H9 (cell line): ENCODE results near the gene IL18R1. TPM values are rescaled to one million over a fixed set of nuclear protein-coding genes. Genes with fewer than 3 reads are reported as not detected.

Source experiments
- DNase-seq: peaks from one replicate; pipeline ENCODE4 v3.0.0-alpha.2; 2017
- H2AFZ ChIP-seq: one replicate; pipeline ENCODE4 v1.6.1; 2013; ENCODE audit warnings: mild to moderate bottlenecking, low read length, control low read depth, moderate library complexity
- H2AK5ac ChIP-seq: 2 replicates; pipeline ENCODE4 v1.6.1; 2013; ENCODE audit warnings: low read length, control low read depth, mixed read lengths; ENCODE audit not compliant: insufficient read length
- H2BK120ac ChIP-seq: one replicate; pipeline ENCODE4 v1.6.1; 2013; ENCODE audit warnings: low read depth, mild to moderate bottlenecking, low read length, control low read depth, inconsistent platforms; ENCODE audit not compliant: poor library complexity, severe bottlenecking
- H2BK12ac ChIP-seq: 2 replicates; pipeline ENCODE4 v1.6.1; 2013; ENCODE audit warnings: low read length, control low read depth, mixed read lengths, low read depth; ENCODE audit not compliant: insufficient read length
- H2BK15ac ChIP-seq: 2 replicates; pipeline ENCODE4 v1.6.1; 2013; ENCODE audit warnings: low read depth, low read length, control low read depth
- H2BK20ac ChIP-seq: one replicate; pipeline ENCODE4 v1.6.1; 2013; ENCODE audit warnings: low read depth, mild to moderate bottlenecking, low read length, control low read depth, inconsistent platforms; ENCODE audit not compliant: poor library complexity, severe bottlenecking
- H2BK5ac ChIP-seq: 2 replicates; pipeline ENCODE4 v1.6.1; 2013; ENCODE audit warnings: low read length, control low read depth, mixed read lengths; ENCODE audit not compliant: insufficient read length
- H3K14ac ChIP-seq: 2 replicates; pipeline ENCODE4 v1.6.1; 2013; ENCODE audit warnings: low read length, control low read depth; ENCODE audit not compliant: insufficient read depth
- H3K18ac ChIP-seq: 2 replicates; pipeline ENCODE4 v1.6.1; 2013; ENCODE audit warnings: low read depth, mild to moderate bottlenecking, mixed read lengths, low read length, control low read depth; ENCODE audit not compliant: insufficient read length
- H3K23ac ChIP-seq: 2 replicates; pipeline ENCODE4 v1.6.1; 2013; ENCODE audit warnings: low read length, control low read depth, mixed read lengths, low read depth; ENCODE audit not compliant: insufficient read length
- H3K23me2 ChIP-seq: 2 replicates; pipeline ENCODE4 v1.6.1; 2013; ENCODE audit warnings: low read depth, mild to moderate bottlenecking, mixed read lengths, low read length, control low read depth; ENCODE audit not compliant: insufficient read length, poor library complexity, severe bottlenecking
- H3K27ac ChIP-seq: 2 replicates; pipeline ENCODE4 v1.5.1; 2013; ENCODE audit warnings: low read length, control low read depth, mixed read lengths, low read depth; ENCODE audit not compliant: insufficient read length
- H3K27me3 ChIP-seq: 2 replicates; pipeline ENCODE4 v1.6.1; 2013; ENCODE audit warnings: low read length, control low read depth, inconsistent platforms; ENCODE audit not compliant: insufficient read depth
- H3K4ac ChIP-seq: 2 replicates; pipeline ENCODE4 v1.6.1; 2013; ENCODE audit warnings: low read depth, mild to moderate bottlenecking, control low read depth, inconsistent platforms, low read length, moderate library complexity
- H3K4me1 ChIP-seq: 2 replicates; pipeline ENCODE4 v1.6.1; 2013; ENCODE audit warnings: low read length, control low read depth, inconsistent platforms; ENCODE audit not compliant: insufficient read depth
- H3K4me2 ChIP-seq: 2 replicates; pipeline ENCODE4 v1.6.1; 2013; ENCODE audit warnings: low read length, control low read depth, mixed read lengths; ENCODE audit not compliant: insufficient read length, insufficient read depth
- H3K56ac ChIP-seq: 2 replicates; pipeline ENCODE4 v1.6.1; 2013; ENCODE audit warnings: low read depth, mild to moderate bottlenecking, mixed read lengths, low read length, control low read depth; ENCODE audit not compliant: insufficient read length
- H3K79me1 ChIP-seq: 2 replicates; pipeline ENCODE4 v1.6.1; 2013; ENCODE audit warnings: low read depth, mild to moderate bottlenecking, moderate library complexity, low read length, control low read depth, inconsistent platforms; ENCODE audit not compliant: insufficient read depth, poor library complexity, severe bottlenecking
- H3K79me2 ChIP-seq: 2 replicates; pipeline ENCODE4 v1.6.1; 2013; ENCODE audit warnings: low read length, control low read depth, inconsistent platforms; ENCODE audit not compliant: insufficient read depth
- H3K9ac ChIP-seq: 2 replicates; pipeline ENCODE4 v1.6.1; 2013; ENCODE audit warnings: low read length, control low read depth, mixed read lengths; ENCODE audit not compliant: insufficient read length; ENCODE audit errors: extremely low read depth
- H3K9me3 ChIP-seq: one replicate; pipeline ENCODE4 v1.6.1; 2013; ENCODE audit warnings: low read depth, low read length, inconsistent platforms; ENCODE audit not compliant: control insufficient read depth
- H3T11ph ChIP-seq: one replicate; pipeline ENCODE4 v1.6.1; 2013; ENCODE audit warnings: mild to moderate bottlenecking, low read length, control low read depth, inconsistent platforms
- H4K20me1 ChIP-seq: one replicate; pipeline ENCODE4 v1.6.1; 2013; ENCODE audit not compliant: control insufficient read depth, insufficient read length, insufficient read depth
- H4K5ac ChIP-seq: 2 replicates; pipeline ENCODE4 v1.6.1; 2013; ENCODE audit warnings: low read depth, mild to moderate bottlenecking, mixed read lengths, low read length, control low read depth; ENCODE audit not compliant: insufficient read length
- H4K8ac ChIP-seq: replicated peaks from 2 replicates; pipeline ENCODE4 v1.6.1; 2013; ENCODE audit warnings: low read length, control low read depth, mixed read lengths, low read depth; ENCODE audit not compliant: insufficient read length
- H4K91ac ChIP-seq: 2 replicates; pipeline ENCODE4 v1.6.1; 2013; ENCODE audit warnings: low read depth, mild to moderate bottlenecking, moderate library complexity, mixed read lengths, low read length, control low read depth; ENCODE audit not compliant: insufficient read length
- H3K27ac Mint-ChIP-seq, 3 experiments: 2 replicates in 2 of 3; 3 replicates in 1 of 3; pipeline ENCODE4 v1.8.0; 2020 to 2021; ENCODE audit warnings: mixed read lengths in 3 of 3, mild to moderate bottlenecking in 1 of 3, moderate library complexity in 1 of 3
- H3K27me3 Mint-ChIP-seq: 2 replicates; pipeline ENCODE4 v1.8.0; 2021; ENCODE audit warnings: low read depth, mild to moderate bottlenecking, moderate library complexity, mixed read lengths
- H3K36me3 Mint-ChIP-seq, 3 experiments: 2 replicates in 2 of 3; 3 replicates in 1 of 3; pipeline ENCODE4 v1.8.0; 2020 to 2021; ENCODE audit warnings: low read depth in 3 of 3, mixed read lengths in 3 of 3; ENCODE audit not compliant: insufficient read depth in 1 of 3
- H3K4me1 Mint-ChIP-seq, 2 experiments: 2 replicates each; pipeline ENCODE4 v1.8.0; 2020; ENCODE audit warnings: mixed read lengths in 2 of 2
- H3K4me3 Mint-ChIP-seq, 2 experiments: 2 replicates in 1 of 2; 3 replicates in 1 of 2; pipeline ENCODE4 v1.8.0; 2020 to 2021; ENCODE audit warnings: mild to moderate bottlenecking in 2 of 2, mixed read lengths in 2 of 2, moderate library complexity in 1 of 2
- H3K9me3 Mint-ChIP-seq, 2 experiments: 2 replicates in 1 of 2; 3 replicates in 1 of 2; pipeline ENCODE4 v1.8.0; 2020; ENCODE audit warnings: mild to moderate bottlenecking in 2 of 2, mixed read lengths in 2 of 2, moderate library complexity in 1 of 2
- CTCF ChIP-seq: fragments of 200-600 bp; sonication (generic); conservative IDR thresholded peaks from 3 replicates; pipeline ENCODE4 v1.8.0; 2021; ENCODE audit warnings: antibody characterized with exemption, mild to moderate bottlenecking
- WGBS: extraction: QIAGEN DNeasy Blood & Tissue Kit; methylation state at CpG from one replicate; pipeline ENCODE4 v1.1.7; 2013; ENCODE audit warnings: missing lambda C conversion rate, low lambda C conversion rate, mixed read lengths; ENCODE audit not compliant: insufficient read length; ENCODE audit errors: extremely low coverage; 5-methylcytosine and 5-hydroxymethylcytosine counted together
- total RNA-seq: library from RNA; stranded (reverse); gene quantifications from 2 replicates; pipeline ENCODE4 v1.2.1, GENCODE V29; 2021

The IL18R1 gene
- total RNA-seq, 1 experiment from 2014 or later = not detected

- no peaks in the 10 kb centered on the region for H3K9me3 ChIP-seq
- no peak for TF ChIP-seq CTCF
- no peak overlapping the region for H2BK120ac ChIP-seq
- Mint-ChIP-seq H3K36me3 (no peaks in the 10 kb centered on the region), H3K27ac (no peak overlapping the region), H3K9me3 (peaks cover 0 to 2% of the 10 kb centered on the region in 2 experiments; a peak in 3 of 5 replicates), H3K27me3 (no peaks in the 10 kb centered on the region), H3K4me1 (no peaks in the 10 kb centered on the region), H3K4me3 (no peak overlapping the region)
- no peak overlapping the region for H3K27ac ChIP-seq
- no peak overlapping the region for H3K18ac ChIP-seq
- no peaks in the 10 kb centered on the region for H4K20me1 ChIP-seq
- no peak overlapping the region for H3K9ac ChIP-seq
- no peak overlapping the region for H4K8ac ChIP-seq
- no peak overlapping the region for H2BK15ac ChIP-seq
- H3K14ac ChIP-seq = no peak overlapping the region
- H3K27me3 ChIP-seq = no peaks in the 10 kb centered on the region
- no peak overlapping the region for H3K56ac ChIP-seq
- H3K4me1 ChIP-seq = no peaks in the 10 kb centered on the region
- no peak overlapping the region for H2BK12ac ChIP-seq
- no peaks in the 10 kb centered on the region for H3K79me1 ChIP-seq
- no peak overlapping the region for H3K4ac ChIP-seq
- no peak overlapping the region for H2AK5ac ChIP-seq
- no peaks in the 10 kb centered on the region for H3K23me2 ChIP-seq
- H3K4me2 ChIP-seq = no peak overlapping the region
- no peak overlapping the region for H3K23ac ChIP-seq
- no peak overlapping the region for H2BK5ac ChIP-seq
- H2BK20ac ChIP-seq = no peak overlapping the region
- no peak overlapping the region for H4K91ac ChIP-seq
- H2AFZ ChIP-seq = no peak overlapping the region
- H4K5ac ChIP-seq = no peak overlapping the region
- no peaks in the 10 kb centered on the region for H3K79me2 ChIP-seq
- H3T11ph ChIP-seq = no peak overlapping the region
- DNase-seq = no peak
- no CpG with 5 or more reads among the region's 3 CpGs for WGBS
These were observed 19.1 kb upstream of the IL18R1 start for GRCh38 chr2:102336502-102336945.
